GM23338 (cell line): Measurements from ENCODE around the gene RBM34. TPM values are rescaled to one million over a fixed set of nuclear protein-coding genes. Genes with fewer than 3 reads are reported as not detected.
A peak's percentile ranks its signal among the peaks of the same experiment; 100 is the strongest.

Experiments used
- ATAC-seq: fragments of 200-7000 bp; cut with Tn5 transposase; 3 replicates; pipeline ENCODE4 v1.9.1; 2020
- DNase-seq: peaks from one replicate; pipeline ENCODE4 v3.0.0-alpha.2; 2015; ENCODE audit warnings: low spot score
- H2AFZ ChIP-seq: fragments of 200-600 bp; sonication (generic); 2 replicates; pipeline ENCODE4 v1.8.0; 2016; ENCODE audit warnings: antibody characterized with exemption, mild to moderate bottlenecking, moderate library complexity
- H3F3A ChIP-seq: fragments of 200-600 bp; sonication (generic); replicated peaks from 2 replicates; pipeline ENCODE4 v1.8.0; 2017; ENCODE audit warnings: antibody characterized with exemption, mixed run types, low read depth
- H3K27ac ChIP-seq: fragments of 200-600 bp; sonication (generic); 2 replicates; pipeline ENCODE4 v1.6.1; 2016; ENCODE audit warnings: low read depth
- H3K27me3 ChIP-seq: fragments of 200-600 bp; sonication (generic); 2 replicates; pipeline ENCODE4 v1.8.0; 2016; ENCODE audit warnings: mild to moderate bottlenecking, mixed run types, moderate library complexity; ENCODE audit not compliant: insufficient read depth
- H3K36me3 ChIP-seq: fragments of 200-600 bp; sonication (generic); 2 replicates; pipeline ENCODE4 v1.8.0; 2016; ENCODE audit warnings: mild to moderate bottlenecking; ENCODE audit not compliant: insufficient read depth
- H3K4me1 ChIP-seq: fragments of 200-600 bp; sonication (generic); 2 replicates; pipeline ENCODE4 v1.8.0; 2016; ENCODE audit warnings: mild to moderate bottlenecking, moderate library complexity; ENCODE audit not compliant: insufficient read depth
- H3K4me2 ChIP-seq: fragments of 200-600 bp; sonication (generic); 2 replicates; pipeline ENCODE4 v1.7.1; 2017; ENCODE audit warnings: mixed run types
- H3K4me3 ChIP-seq: fragments of 200-600 bp; sonication (generic); 2 replicates; pipeline ENCODE4 v1.6.1; 2016; ENCODE audit warnings: mixed run types
- H3K79me2 ChIP-seq: fragments of 200-600 bp; sonication (generic); replicated peaks from 2 replicates; pipeline ENCODE4 v1.8.0; 2017; ENCODE audit warnings: mild to moderate bottlenecking; ENCODE audit not compliant: insufficient read depth
- H3K9me2 ChIP-seq: fragments of 200-600 bp; sonication (generic); 2 replicates; pipeline ENCODE4 v1.8.0; 2017; ENCODE audit not compliant: insufficient read depth
- H4K20me1 ChIP-seq: fragments of 200-600 bp; sonication (generic); replicated peaks from 2 replicates; pipeline ENCODE4 v1.8.0; 2017; ENCODE audit warnings: mild to moderate bottlenecking; ENCODE audit not compliant: insufficient read depth
- H3K27ac Mint-ChIP-seq: 2 replicates; pipeline ENCODE4 v1.8.0; 2020; ENCODE audit warnings: inconsistent platforms, mild to moderate bottlenecking, moderate library complexity, mixed read lengths
- H3K27me3 Mint-ChIP-seq: 3 replicates; pipeline ENCODE4 v1.8.0; 2022; ENCODE audit warnings: low read depth, mild to moderate bottlenecking, moderate library complexity, mixed read lengths, inconsistent platforms; ENCODE audit not compliant: insufficient read depth, poor library complexity
- H3K36me3 Mint-ChIP-seq: 3 replicates; pipeline ENCODE4 v1.8.0; 2021; ENCODE audit warnings: low read depth, mild to moderate bottlenecking, inconsistent platforms, moderate library complexity, mixed read lengths
- H3K4me1 Mint-ChIP-seq: 3 replicates; pipeline ENCODE4 v1.8.0; 2020; ENCODE audit warnings: mild to moderate bottlenecking, inconsistent platforms, mixed read lengths
- H3K4me3 Mint-ChIP-seq: 3 replicates; pipeline ENCODE4 v1.8.0; 2021; ENCODE audit warnings: moderate library complexity, mild to moderate bottlenecking, inconsistent platforms, mixed read lengths
- H3K9me3 Mint-ChIP-seq: 3 replicates; pipeline ENCODE4 v1.8.0; 2020; ENCODE audit warnings: moderate library complexity, mild to moderate bottlenecking, inconsistent platforms, mixed read lengths
- CREB1 ChIP-seq: fragments of 250-450 bp; sonication (Bioruptor Pico); IDR thresholded peaks from 2 replicates; pipeline ENCODE4 v1.5.0; 2020; ENCODE audit warnings: low read depth, mild to moderate bottlenecking, moderate library complexity
- CTCF ChIP-seq, 2 experiments: fragments of 200-600 bp in 1 of 2; sonication (generic) in 1 of 2; conservative IDR thresholded peaks; 2 replicates each; pipeline versions ENCODE4 v1.5.1 to v1.6.1; 2016 to 2017; ENCODE audit warnings: antibody characterized with exemption in 2 of 2, low read depth in 2 of 2, mild to moderate bottlenecking in 2 of 2, moderate library complexity in 1 of 2
- ETS1 ChIP-seq: IDR thresholded peaks from 2 replicates; pipeline ENCODE4 v1.6.1; 2016; ENCODE audit warnings: antibody characterized with exemption
- EZH2 ChIP-seq: fragments of 200-600 bp; sonication (generic); IDR thresholded peaks from one replicate; pipeline ENCODE4 v1.8.0; 2017; ENCODE audit warnings: antibody characterized with exemption, mild to moderate bottlenecking, low read depth; ENCODE audit not compliant: unreplicated experiment
- EZH2phosphoT487 ChIP-seq: fragments of 200-600 bp; sonication (generic); IDR thresholded peaks from one replicate; pipeline ENCODE4 v1.8.1; 2018; ENCODE audit warnings: antibody characterized with exemption; ENCODE audit not compliant: unreplicated experiment
- JUNB ChIP-seq: IDR thresholded peaks from one replicate; pipeline ENCODE4 v1.6.1; 2016; ENCODE audit warnings: antibody characterized with exemption; ENCODE audit not compliant: unreplicated experiment
- NANOG ChIP-seq: IDR thresholded peaks from 2 replicates; pipeline ENCODE4 v1.6.1; 2016; ENCODE audit warnings: antibody characterized with exemption, borderline replicate concordance
- POLR2AphosphoS5 ChIP-seq: IDR thresholded peaks from 2 replicates; pipeline ENCODE4 v1.6.1; 2016; ENCODE audit warnings: antibody characterized with exemption, low read depth
- STAT1 ChIP-seq: IDR thresholded peaks from one replicate; pipeline ENCODE4 v1.6.1; 2016; ENCODE audit warnings: antibody characterized with exemption; ENCODE audit not compliant: unreplicated experiment
- ZNF114 ChIP-seq: fragments of 250-450 bp; sonication (Bioruptor Pico); IDR thresholded peaks from 2 replicates; pipeline ENCODE4 v1.5.0; 2020; ENCODE audit warnings: mild to moderate bottlenecking, moderate library complexity
- ZNF331 ChIP-seq: fragments of 250-450 bp; sonication (Bioruptor Pico); IDR thresholded peaks from 2 replicates; pipeline ENCODE4 v1.5.0; 2020; ENCODE audit warnings: low read depth, mild to moderate bottlenecking, moderate library complexity
- ZNF462 ChIP-seq: fragments of 250-450 bp; sonication (Bioruptor Pico); IDR thresholded peaks from 2 replicates; pipeline ENCODE4 v1.5.0; 2020; ENCODE audit warnings: mild to moderate bottlenecking, moderate library complexity
- polyA plus RNA-seq: library from polyadenylated mRNA; unstranded; fragments of >200 nt; fragmentation: Nextera tagmentation; extraction: Ambion mirVana; gene quantifications from 2 replicates; pipeline ENCODE4 v1.2.1, GENCODE V29; 2016
- total RNA-seq: library from RNA; depleted of rRNA; stranded (reverse); fragments of >200 nt; shearing (Covaris generic); gene quantifications from 2 replicates; pipeline ENCODE4 v1.2.3, GENCODE V29; 2014

Gene RBM34
- total and polyA plus RNA-seq, 2 experiments from 2014 or later = 51.8 to 177 TPM

- Histone ChIP-seq H4K20me1 (no peaks in the 10 kb centered on the region), H3K27me3 (no peaks in the 10 kb centered on the region), H3K79me2 (no peaks in the 10 kb centered on the region; the same call in 1 of the 2 replicates), H3K27ac (peak overlapping the region; percentile 63), H3K4me1 (no peaks in the 10 kb centered on the region), H2AFZ (no peak overlapping the region), H3K9me2 (no peaks in the 10 kb centered on the region), H3F3A (no peaks in the 10 kb centered on the region; the same call in 1 of the 2 replicates), H3K4me3 (no peak overlapping the region), H3K4me2 (no peak overlapping the region), H3K36me3 (peaks cover 12% of the 10 kb centered on the region; the same call in 1 of the 2 replicates)
- Mint-ChIP-seq H3K36me3 (peaks cover 44% of the 10 kb centered on the region), H3K27ac (no peak overlapping the region), H3K4me3 (no peak overlapping the region), H3K4me1 (peaks cover 3% of the 10 kb centered on the region; the same call in 1 of the 3 replicates), H3K9me3 (no peaks in the 10 kb centered on the region), H3K27me3 (peaks cover 5% of the 10 kb centered on the region)
- no peak for DNase-seq
- ATAC-seq = no peak
- TF ChIP-seq ZNF331 (CRISPR knock-in tag) (no peak), ZNF114 (CRISPR knock-in tag) (no peak), ZNF462 (CRISPR knock-in tag) (no peak), CTCF (conservative IDR thresholded peaks at IDR 0.05; ENCODE audit: low read depth in 2 of 2) (no peak), EZH2phosphoT487 (no peak), STAT1 (no peak), NANOG (no peak), POLR2AphosphoS5 (no peak), EZH2 (no peak), JUNB (no peak), ETS1 (no peak), CREB1 (CRISPR knock-in tag) (no peak)
Observed at GRCh38 chr1:235190431-235190830, 29.4 kb upstream of the RBM34 start.
